ENCODE measurements around the gene MAGI2. TPM values are rescaled to one million over a fixed set of nuclear protein-coding genes. Genes with fewer than 3 reads are reported as not detected.

The MAGI2 gene
- total RNA-seq, 1 donor from 2014 or later = 11.4 TPM

GRCh38 chr7:78749052-78749746 is 704.3 kb downstream of the MAGI2 start:
- TF ChIP-seq, protein P1, sequence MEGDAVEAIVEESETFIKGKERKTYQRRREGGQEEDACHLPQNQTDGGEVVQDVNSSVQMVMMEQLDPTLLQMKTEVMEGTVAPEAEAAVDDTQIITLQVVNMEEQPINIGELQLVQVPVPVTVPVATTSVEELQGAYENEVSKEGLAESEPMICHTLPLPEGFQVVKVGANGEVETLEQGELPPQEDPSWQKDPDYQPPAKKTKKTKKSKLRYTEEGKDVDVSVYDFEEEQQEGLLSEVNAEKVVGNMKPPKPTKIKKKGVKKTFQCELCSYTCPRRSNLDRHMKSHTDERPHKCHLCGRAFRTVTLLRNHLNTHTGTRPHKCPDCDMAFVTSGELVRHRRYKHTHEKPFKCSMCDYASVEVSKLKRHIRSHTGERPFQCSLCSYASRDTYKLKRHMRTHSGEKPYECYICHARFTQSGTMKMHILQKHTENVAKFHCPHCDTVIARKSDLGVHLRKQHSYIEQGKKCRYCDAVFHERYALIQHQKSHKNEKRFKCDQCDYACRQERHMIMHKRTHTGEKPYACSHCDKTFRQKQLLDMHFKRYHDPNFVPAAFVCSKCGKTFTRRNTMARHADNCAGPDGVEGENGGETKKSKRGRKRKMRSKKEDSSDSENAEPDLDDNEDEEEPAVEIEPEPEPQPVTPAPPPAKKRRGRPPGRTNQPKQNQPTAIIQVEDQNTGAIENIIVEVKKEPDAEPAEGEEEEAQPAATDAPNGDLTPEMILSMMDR (IDR thresholded peaks at IDR 0.05; ENCODE audit: unreplicated experiment) = no peak
- no peak overlapping the region for H3K27ac Mint-ChIP-seq
- peaks cover 6% of the 10 kb centered on the region for H3K9me3 Mint-ChIP-seq (ENCODE audit: low read depth)
- DNase-seq (ENCODE audit: low spot score, unreplicated experiment) = no peak
- H3K4me3 Mint-ChIP-seq (ENCODE audit: low read depth) = no peak overlapping the region
- H3K27me3 Mint-ChIP-seq = no peaks in the 10 kb centered on the region
- H3K36me3 Mint-ChIP-seq (ENCODE audit: insufficient read depth) = peaks cover 4% of the 10 kb centered on the region
- peaks cover 2% of the 10 kb centered on the region for H3K4me1 Mint-ChIP-seq (ENCODE audit: low read depth)

DNA sequence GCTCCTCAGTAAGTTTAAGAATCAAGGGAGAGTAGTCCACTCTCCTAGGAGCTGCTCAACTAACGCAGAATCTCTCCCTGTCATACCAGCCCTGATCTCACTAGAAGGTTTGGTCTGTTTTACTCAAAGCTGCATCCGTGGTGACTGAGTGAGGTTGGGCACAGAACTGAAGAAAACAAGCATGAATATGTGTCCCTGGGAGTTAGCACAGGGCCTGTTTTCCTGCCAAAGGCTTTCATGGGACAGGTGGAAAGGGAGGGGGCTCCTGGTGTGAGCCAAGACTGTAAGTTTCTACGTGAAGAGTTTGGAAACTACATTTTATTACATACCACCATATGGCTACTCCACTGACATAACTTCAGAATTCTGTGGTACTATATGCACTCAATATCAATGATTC is 705.9 kb downstream of the MAGI2 start:
- Mint-ChIP-seq H3K9me3 (ENCODE audit: low read depth) (peaks cover 3% of the 10 kb centered on the region), H3K4me3 (ENCODE audit: low read depth) (no peak overlapping the region), H3K27ac (no peak overlapping the region), H3K36me3 (ENCODE audit: insufficient read depth) (peaks cover 1% of the 10 kb centered on the region), H3K4me1 (ENCODE audit: low read depth) (peaks cover 2% of the 10 kb centered on the region), H3K27me3 (no peaks in the 10 kb centered on the region)
- no peak for DNase-seq (ENCODE audit: low spot score, unreplicated experiment)
- TF ChIP-seq, protein P1 (IDR thresholded peaks at IDR 0.05; ENCODE audit: unreplicated experiment) = no peak

DNA sequence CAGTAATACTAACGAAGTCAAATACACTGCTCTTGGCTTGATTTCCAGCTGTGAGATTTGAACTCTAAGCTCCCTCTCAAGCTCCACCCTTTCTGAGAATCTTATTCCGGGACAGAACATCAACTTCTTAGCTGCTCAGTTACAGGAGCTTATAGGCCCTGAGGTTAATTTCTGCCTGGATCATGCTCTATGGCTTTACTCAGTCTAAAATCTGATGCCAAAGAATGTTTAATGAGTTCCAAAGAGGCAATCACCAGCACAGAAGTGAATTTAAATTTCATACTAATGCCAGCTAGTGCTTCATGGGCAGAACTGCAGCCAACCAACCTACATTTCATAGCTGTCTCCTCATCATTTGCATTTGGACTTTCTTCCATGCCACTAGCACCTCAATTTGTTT is 707.2 kb downstream of the MAGI2 start:
- DNase-seq (ENCODE audit: low spot score, unreplicated experiment) = no peak
- no peak overlapping the region for H3K4me3 Mint-ChIP-seq (ENCODE audit: low read depth)
- H3K4me1 Mint-ChIP-seq (ENCODE audit: low read depth) = peaks cover 2% of the 10 kb centered on the region
- TF ChIP-seq, protein P1 (IDR thresholded peaks at IDR 0.05; ENCODE audit: unreplicated experiment) = no peak
- no peaks in the 10 kb centered on the region for H3K9me3 Mint-ChIP-seq (ENCODE audit: low read depth)
- no peaks in the 10 kb centered on the region for H3K27me3 Mint-ChIP-seq
- no peaks in the 10 kb centered on the region for H3K36me3 Mint-ChIP-seq (ENCODE audit: insufficient read depth)
- no peak overlapping the region for H3K27ac Mint-ChIP-seq

DNA sequence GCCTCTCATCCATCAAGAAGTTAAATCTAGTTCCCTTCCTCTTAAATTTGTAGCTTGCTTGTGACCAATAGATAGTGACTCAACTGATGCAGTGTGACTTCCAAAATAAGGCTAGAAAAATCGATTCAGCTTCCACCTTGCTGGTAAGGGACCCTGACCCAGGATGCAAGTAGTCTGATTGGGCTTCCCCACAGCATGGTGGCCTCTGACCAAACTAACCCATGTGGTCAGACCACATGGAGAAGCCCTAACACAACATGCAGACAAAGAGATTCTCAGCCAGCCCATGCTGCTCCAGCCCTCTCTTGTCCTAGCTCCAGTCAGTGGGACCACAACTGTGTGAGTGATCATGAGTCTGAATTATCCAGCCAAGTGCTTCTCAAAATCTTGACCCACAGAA is 710.8 kb downstream of the MAGI2 start:
- Mint-ChIP-seq H3K27ac (no peak overlapping the region), H3K36me3 (ENCODE audit: insufficient read depth) (peaks cover 1% of the 10 kb centered on the region), H3K4me1 (ENCODE audit: low read depth) (no peaks in the 10 kb centered on the region), H3K27me3 (no peaks in the 10 kb centered on the region), H3K4me3 (ENCODE audit: low read depth) (no peak overlapping the region), H3K9me3 (ENCODE audit: low read depth) (peaks cover 4% of the 10 kb centered on the region)
- no peak for DNase-seq (ENCODE audit: low spot score, unreplicated experiment)
- TF ChIP-seq, protein P1 (IDR thresholded peaks at IDR 0.05; ENCODE audit: unreplicated experiment) = no peak

- Mint-ChIP-seq H3K27ac (no peak overlapping the region), H3K36me3 (ENCODE audit: insufficient read depth) (peaks cover 1% of the 10 kb centered on the region), H3K9me3 (ENCODE audit: low read depth) (peaks cover 4% of the 10 kb centered on the region), H3K4me3 (ENCODE audit: low read depth) (no peak overlapping the region), H3K27me3 (no peaks in the 10 kb centered on the region), H3K4me1 (ENCODE audit: low read depth) (peaks cover 2% of the 10 kb centered on the region)
- TF ChIP-seq, protein P1 (IDR thresholded peaks at IDR 0.05; ENCODE audit: unreplicated experiment) = no peak
- no peak for DNase-seq (ENCODE audit: low spot score, unreplicated experiment)
Measured at GRCh38 chr7:78736548-78736947, 716.9 kb downstream of the MAGI2 start.
